ENCODE results near the gene GNG13.
"Not testable (repeated sequence)": the region's sequence is repeated elsewhere in the genome, so short reads cannot be mapped to it uniquely, and the experiment has no call there.

The GNG13 gene

GRCh38 chr16:822174-822908 is 21.8 kb upstream of the GNG13 start:
- no peak for ATAC-seq
- Mint-ChIP-seq H3K27ac (no peak overlapping the region), H3K9me3 (no peaks in the 10 kb centered on the region), H3K4me1 (peaks cover 11% of the 10 kb centered on the region), H3K36me3 (no peaks in the 10 kb centered on the region), H3K4me3 (no peak overlapping the region)
- DNase-seq (ENCODE audit: low spot score in 2 of 2) = no peak

- DNase-seq (ENCODE audit: low spot score in 2 of 2) (no peak), ATAC-seq (no peak)
- Mint-ChIP-seq H3K4me1 (peaks cover 11% of the 10 kb centered on the region), H3K36me3 (no peaks in the 10 kb centered on the region), H3K27ac (no peak overlapping the region), H3K9me3 (no peaks in the 10 kb centered on the region), H3K4me3 (no peak overlapping the region)
These were observed 21.2 kb upstream of the GNG13 start for GRCh38 chr16:821751-822150.

GRCh38 chr16:820748-821147 is 20.2 kb upstream of the GNG13 start:
- ATAC-seq (no peak), DNase-seq (ENCODE audit: low spot score in 2 of 2) (no peak)
- Mint-ChIP-seq H3K36me3 (no peaks in the 10 kb centered on the region), H3K9me3 (no peaks in the 10 kb centered on the region), H3K4me1 (peaks cover 11% of the 10 kb centered on the region), H3K27ac (no peak overlapping the region), H3K4me3 (no peak overlapping the region)

GRCh38 chr16:820044-820408 is 19.5 kb upstream of the GNG13 start:
- not testable (repeated sequence) for ATAC-seq; H3K27ac Mint-ChIP-seq; H3K9me3 Mint-ChIP-seq; H3K4me3 Mint-ChIP-seq; DNase-seq (ENCODE audit: low spot score in 2 of 2); H3K36me3 Mint-ChIP-seq
- peaks cover 11% of the 10 kb centered on the region for H3K4me1 Mint-ChIP-seq

- Mint-ChIP-seq H3K36me3 (no peaks in the 10 kb centered on the region), H3K4me3 (no peak overlapping the region), H3K9me3 (no peaks in the 10 kb centered on the region), H3K27ac (no peak overlapping the region), H3K4me1 (peaks cover 11% of the 10 kb centered on the region)
- no peak for DNase-seq (ENCODE audit: low spot score in 2 of 2)
- peak; percentile 62 for ATAC-seq
These were observed 19.0 kb upstream of the GNG13 start for GRCh38 chr16:819336-820043.

GRCh38 chr16:818592-818991 is 18.1 kb upstream of the GNG13 start:
- ATAC-seq (no peak), DNase-seq (ENCODE audit: low spot score in 2 of 2) (no peak)
- no peak overlapping the region for H3K4me3 Mint-ChIP-seq
- no peak overlapping the region for H3K27ac Mint-ChIP-seq
- H3K9me3 Mint-ChIP-seq = no peaks in the 10 kb centered on the region
- no peaks in the 10 kb centered on the region for H3K36me3 Mint-ChIP-seq
- peaks cover 11% of the 10 kb centered on the region for H3K4me1 Mint-ChIP-seq

GRCh38 chr16:818132-818531 is 17.6 kb upstream of the GNG13 start:
- DNase-seq (ENCODE audit: low spot score in 2 of 2) = no peak
- H3K36me3 Mint-ChIP-seq = no peaks in the 10 kb centered on the region
- no peak for ATAC-seq
- H3K27ac Mint-ChIP-seq = no peak overlapping the region
- no peak overlapping the region for H3K4me3 Mint-ChIP-seq
- peaks cover 11% of the 10 kb centered on the region for H3K4me1 Mint-ChIP-seq
- H3K9me3 Mint-ChIP-seq = no peaks in the 10 kb centered on the region

GRCh38 chr16:817001-817906 is 16.7 kb upstream of the GNG13 start:
- Mint-ChIP-seq H3K4me3 (no peak overlapping the region), H3K9me3 (no peaks in the 10 kb centered on the region), H3K27ac (no peak overlapping the region), H3K36me3 (peaks cover 2% of the 10 kb centered on the region), H3K4me1 (peaks cover 11% of the 10 kb centered on the region)
- DNase-seq (ENCODE audit: low spot score in 2 of 2) (no peak), ATAC-seq (no peak)

GRCh38 chr16:815861-816260 is 15.3 kb upstream of the GNG13 start:
- Mint-ChIP-seq H3K4me3 (no peak overlapping the region), H3K9me3 (no peaks in the 10 kb centered on the region), H3K36me3 (peaks cover 6% of the 10 kb centered on the region), H3K27ac (no peak overlapping the region), H3K4me1 (peaks cover 12% of the 10 kb centered on the region)
- no peak for DNase-seq (ENCODE audit: low spot score in 2 of 2)
- no peak for ATAC-seq

GRCh38 chr16:814974-815373 is 14.4 kb upstream of the GNG13 start:
- Mint-ChIP-seq H3K4me1 (peaks cover 12% of the 10 kb centered on the region), H3K9me3 (no peaks in the 10 kb centered on the region), H3K4me3 (no peak overlapping the region), H3K36me3 (peaks cover 6% of the 10 kb centered on the region), H3K27ac (no peak overlapping the region)
- ATAC-seq (no peak), DNase-seq (ENCODE audit: low spot score in 2 of 2) (no peak)

GRCh38 chr16:813916-814412 is 13.4 kb upstream of the GNG13 start:
- ATAC-seq (no peak), DNase-seq (ENCODE audit: low spot score in 2 of 2) (no peak)
- Mint-ChIP-seq H3K4me3 (no peak overlapping the region), H3K27ac (no peak overlapping the region), H3K9me3 (no peaks in the 10 kb centered on the region), H3K4me1 (peaks cover 4% of the 10 kb centered on the region), H3K36me3 (peaks cover 6% of the 10 kb centered on the region)

GRCh38 chr16:813204-813915 is 12.8 kb upstream of the GNG13 start:
- Mint-ChIP-seq H3K27ac (no peak overlapping the region), H3K4me1 (peaks cover 4% of the 10 kb centered on the region), H3K36me3 (peaks cover 6% of the 10 kb centered on the region), H3K9me3 (no peaks in the 10 kb centered on the region), H3K4me3 (no peak overlapping the region)
- ATAC-seq = peak; percentile 70
- DNase-seq (ENCODE audit: low spot score in 2 of 2) = no peak

GRCh38 chr16:808085-808386 is 7.5 kb upstream of the GNG13 start:
- Mint-ChIP-seq H3K36me3 (peaks cover 11% of the 10 kb centered on the region), H3K4me1 (peaks cover 12% of the 10 kb centered on the region)
- ATAC-seq = no peak

GRCh38 chr16:807347-808084 is 7.0 kb upstream of the GNG13 start:
- H3K36me3 Mint-ChIP-seq = peaks cover 11% of the 10 kb centered on the region
- peak overlapping the region; percentile 93 for H3K4me3 Mint-ChIP-seq
- peak overlapping the region; percentile 95 for H3K27ac Mint-ChIP-seq
- no peaks in the 10 kb centered on the region for H3K9me3 Mint-ChIP-seq
- ATAC-seq (peak; percentile 94), DNase-seq (ENCODE audit: low spot score in 2 of 2) (peak; percentile 78 to 90)
- peaks cover 12% of the 10 kb centered on the region for H3K4me1 Mint-ChIP-seq

More at GRCh38 chr16:808085-808386, 7.5 kb upstream of the GNG13 start:
- Mint-ChIP-seq H3K27ac (peak overlapping the region; percentile 95), H3K4me3 (peak overlapping the region; percentile 93), H3K9me3 (no peaks in the 10 kb centered on the region)
- no peak for DNase-seq (ENCODE audit: low spot score in 2 of 2)
